Ovary (tissue), 3 donors: ENCODE data around the gene RPS6KA1.

Experiments
- EP300 ChIP-seq: sonication (generic); formaldehyde crosslinking; IDR thresholded peaks from one replicate; pipeline ENCODE4 v1.6.1; 2017; ENCODE audit warnings: antibody characterized with exemption
- POLR2A ChIP-seq: fragments of 450-650 bp; IDR thresholded peaks from one replicate; pipeline ENCODE4 v1.6.1; 2017; ENCODE audit warnings: antibody characterized with exemption, mild to moderate bottlenecking, moderate library complexity
- TF ChIP-seq, protein P1 (sequence below), 3 donors: fragments of 450-650 bp in 2 of 3; fragments of 200-600 bp in 1 of 3; IDR thresholded peaks; one replicate each; pipeline versions ENCODE4 v1.5.1 to v1.8.0; 2016 to 2022; ENCODE audit warnings: antibody characterized with exemption in 3 of 3, mild to moderate bottlenecking in 1 of 3
- donor health status: DM: no; HTN: no; CAD: no.

GRCh38 chr1:26539722-26540121 lies 10.2 kb downstream of the RPS6KA1 start:
- TF ChIP-seq, protein P1, sequence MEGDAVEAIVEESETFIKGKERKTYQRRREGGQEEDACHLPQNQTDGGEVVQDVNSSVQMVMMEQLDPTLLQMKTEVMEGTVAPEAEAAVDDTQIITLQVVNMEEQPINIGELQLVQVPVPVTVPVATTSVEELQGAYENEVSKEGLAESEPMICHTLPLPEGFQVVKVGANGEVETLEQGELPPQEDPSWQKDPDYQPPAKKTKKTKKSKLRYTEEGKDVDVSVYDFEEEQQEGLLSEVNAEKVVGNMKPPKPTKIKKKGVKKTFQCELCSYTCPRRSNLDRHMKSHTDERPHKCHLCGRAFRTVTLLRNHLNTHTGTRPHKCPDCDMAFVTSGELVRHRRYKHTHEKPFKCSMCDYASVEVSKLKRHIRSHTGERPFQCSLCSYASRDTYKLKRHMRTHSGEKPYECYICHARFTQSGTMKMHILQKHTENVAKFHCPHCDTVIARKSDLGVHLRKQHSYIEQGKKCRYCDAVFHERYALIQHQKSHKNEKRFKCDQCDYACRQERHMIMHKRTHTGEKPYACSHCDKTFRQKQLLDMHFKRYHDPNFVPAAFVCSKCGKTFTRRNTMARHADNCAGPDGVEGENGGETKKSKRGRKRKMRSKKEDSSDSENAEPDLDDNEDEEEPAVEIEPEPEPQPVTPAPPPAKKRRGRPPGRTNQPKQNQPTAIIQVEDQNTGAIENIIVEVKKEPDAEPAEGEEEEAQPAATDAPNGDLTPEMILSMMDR (IDR thresholded peaks at IDR 0.05) = no peak
- no peak for TF ChIP-seq POLR2A
- TF ChIP-seq EP300 = no peak
